Inflammatory macrophage (primary cell): Measurements from ENCODE around the gene ADAMTS19.

Experiments used
- DNase-seq, 2 donors: peaks; one replicate each; pipeline ENCODE4 v3.0.0-alpha.2; 2020 to 2022

Gene ADAMTS19

DNA sequence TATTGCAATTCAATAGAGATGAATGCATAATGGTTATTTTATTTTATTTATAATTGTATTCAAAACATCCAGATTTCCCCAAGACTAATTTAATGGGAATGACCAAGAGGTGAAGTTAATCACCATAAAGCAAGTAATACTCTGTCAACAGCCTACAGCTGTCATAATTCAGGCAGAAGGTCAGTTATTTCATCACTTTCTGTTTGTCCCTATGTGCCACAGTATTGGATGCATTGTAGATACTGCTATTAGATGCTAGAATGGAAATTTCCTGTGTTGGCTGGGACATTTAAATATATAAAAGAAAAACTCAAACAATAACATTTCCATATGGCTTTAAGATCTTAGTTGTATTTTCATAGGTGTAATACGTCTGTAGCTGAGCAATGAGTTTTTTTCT is 231.1 kb downstream of the ADAMTS19 start:
- DNase-seq: no peak

DNA sequence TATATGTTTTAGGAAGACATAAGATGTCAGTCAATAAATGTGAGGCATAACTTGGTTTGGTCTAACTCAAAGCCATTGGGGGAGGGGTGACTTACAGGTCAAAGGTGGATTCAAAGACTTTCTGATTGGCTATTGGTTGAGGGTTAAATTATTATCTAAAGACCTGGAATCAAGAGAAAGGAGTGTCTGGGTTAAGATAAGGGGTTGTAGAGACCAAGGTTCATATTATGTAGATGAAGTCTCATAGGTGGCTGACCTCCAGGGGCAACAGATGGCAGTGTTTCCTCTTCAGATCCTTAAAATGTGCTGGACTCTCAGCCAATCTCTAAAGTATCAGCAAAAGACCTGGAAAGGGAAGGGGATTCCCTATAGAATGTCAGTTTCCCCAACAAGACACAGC is 236.5 kb downstream of the ADAMTS19 start:
- no peak for DNase-seq

DNA sequence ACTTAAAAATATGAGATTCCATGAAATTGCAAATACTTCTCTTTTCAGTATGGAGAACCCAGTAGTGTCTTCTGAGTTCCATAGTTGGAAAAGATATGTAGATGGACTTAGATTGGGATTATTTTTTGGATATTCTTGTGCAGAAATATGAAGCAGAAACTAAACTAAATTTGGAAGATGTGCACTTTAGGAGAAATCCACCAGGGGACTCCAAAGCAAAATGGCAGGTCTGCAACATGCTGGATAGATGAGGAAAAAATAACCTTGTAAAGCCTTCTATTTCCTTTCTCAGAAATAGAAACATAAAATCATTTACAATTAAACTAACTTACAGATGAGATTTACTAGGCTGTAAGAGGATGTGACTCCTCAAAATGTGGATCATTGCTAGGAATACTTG is 238.6 kb downstream of the ADAMTS19 start:
- no peak for DNase-seq

DNA sequence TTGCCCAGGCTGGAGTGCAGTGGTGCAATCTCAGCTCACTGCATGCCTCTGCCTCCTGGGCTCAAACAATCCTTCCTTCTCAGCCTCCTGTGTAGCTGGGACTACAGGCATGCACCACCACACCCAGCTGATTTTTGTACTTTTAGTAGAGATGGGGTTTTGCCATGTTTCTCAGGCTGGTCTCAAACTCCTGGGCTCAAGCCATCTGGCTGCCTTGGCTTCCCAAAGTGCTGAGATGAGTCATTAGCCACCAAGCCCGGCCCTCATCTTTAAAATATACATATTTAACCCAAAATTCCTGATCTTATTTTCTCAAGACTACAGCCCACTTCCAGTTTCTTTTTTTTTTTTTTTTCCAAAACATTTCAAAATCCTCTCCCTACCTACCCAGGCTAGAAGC is 256.1 kb downstream of the ADAMTS19 start:
- no peak for DNase-seq

DNA sequence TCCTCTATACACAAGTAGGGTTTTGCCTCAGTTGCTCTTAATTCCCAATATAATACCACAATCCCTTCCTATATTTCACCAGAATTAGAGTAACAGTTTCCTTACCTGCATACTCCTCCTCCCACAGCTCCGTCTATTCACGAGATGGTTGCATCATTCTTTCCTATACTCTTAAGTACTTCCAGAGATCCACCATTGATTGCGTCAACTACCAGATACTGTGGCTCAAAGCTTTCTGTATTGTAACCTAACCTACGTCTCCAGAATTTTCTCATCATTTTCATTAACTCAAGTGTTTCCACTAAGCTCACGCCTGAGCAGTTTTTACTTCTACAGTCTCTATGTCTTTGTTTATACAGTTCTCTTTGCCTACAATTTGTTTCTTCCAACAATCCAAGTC is 256.6 kb downstream of the ADAMTS19 start:
- DNase-seq: no peak

DNA sequence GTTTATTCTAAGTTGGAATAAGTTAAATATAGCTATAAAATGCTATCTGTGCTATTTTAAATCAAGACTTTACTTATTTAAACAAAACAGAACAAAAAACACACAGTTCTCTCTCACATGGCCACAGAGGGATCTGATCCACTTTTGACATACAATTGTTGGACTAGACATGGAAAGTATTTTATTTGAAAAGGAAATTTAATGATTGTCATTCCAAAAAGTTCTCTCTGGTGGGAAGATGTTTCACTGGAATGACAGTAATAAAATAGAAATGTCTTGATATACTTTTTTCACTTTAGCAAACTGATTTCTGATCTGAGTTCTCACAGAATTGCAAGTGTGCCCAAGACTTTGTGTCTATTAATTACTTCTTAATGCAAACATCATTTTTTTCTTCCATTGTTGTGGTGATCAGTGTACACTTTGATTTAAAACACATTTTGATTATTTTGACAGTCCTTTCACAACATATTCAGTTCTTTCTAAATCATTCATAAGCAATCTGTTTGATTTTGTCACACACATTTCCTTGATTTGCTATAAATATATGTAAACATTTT is 257.7 kb downstream of the ADAMTS19 start:
- no peak for DNase-seq

DNA sequence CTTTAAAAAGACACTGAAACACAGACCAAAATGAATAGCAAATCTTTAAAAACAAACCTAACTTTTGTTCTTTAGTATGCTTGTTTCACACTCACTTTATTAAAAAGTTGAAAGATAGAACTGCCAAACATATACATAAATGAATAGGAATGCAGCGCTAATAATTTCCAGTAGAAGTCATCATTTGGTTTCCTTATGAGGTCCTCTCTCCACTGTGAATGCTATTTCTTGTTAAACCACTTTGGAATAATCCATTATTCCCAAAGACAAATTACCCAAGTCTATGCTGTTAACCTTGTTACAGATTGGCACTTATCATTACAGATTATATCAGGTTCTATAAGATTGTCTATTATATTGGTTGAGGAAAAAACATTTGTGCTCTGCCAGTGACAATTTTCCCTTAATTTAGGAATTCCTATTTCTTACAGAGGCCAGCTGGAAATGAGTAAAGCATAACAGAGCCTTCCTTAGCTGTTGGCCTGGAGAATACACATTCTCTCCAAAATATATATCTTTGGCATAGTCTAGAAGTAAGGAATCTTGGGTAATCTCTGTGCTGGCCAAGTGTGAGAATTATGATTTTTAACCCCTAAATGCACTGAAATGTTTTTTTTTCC is 258.5 kb downstream of the ADAMTS19 start:
- no peak for DNase-seq

DNA sequence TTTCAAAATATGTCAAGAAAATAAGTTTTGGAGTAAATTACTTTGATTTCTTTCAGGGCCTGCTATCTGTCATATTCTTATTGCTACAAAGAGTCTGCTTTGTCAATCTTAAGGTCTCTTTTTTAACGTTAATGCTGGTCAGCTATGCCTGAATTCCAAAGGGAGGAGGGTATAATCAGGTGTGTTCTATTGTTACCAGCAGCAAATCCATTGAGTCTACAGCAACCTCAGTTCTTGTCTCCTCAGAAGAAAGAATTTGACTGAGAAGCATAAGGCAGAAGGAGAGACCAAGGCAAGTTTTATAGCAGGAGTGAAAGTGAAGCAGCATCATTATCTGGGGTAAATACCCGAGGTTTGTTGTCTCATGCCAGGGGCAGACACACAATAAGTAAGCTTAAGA is 264.1 kb downstream of the ADAMTS19 start:
- no peak for DNase-seq

DNA sequence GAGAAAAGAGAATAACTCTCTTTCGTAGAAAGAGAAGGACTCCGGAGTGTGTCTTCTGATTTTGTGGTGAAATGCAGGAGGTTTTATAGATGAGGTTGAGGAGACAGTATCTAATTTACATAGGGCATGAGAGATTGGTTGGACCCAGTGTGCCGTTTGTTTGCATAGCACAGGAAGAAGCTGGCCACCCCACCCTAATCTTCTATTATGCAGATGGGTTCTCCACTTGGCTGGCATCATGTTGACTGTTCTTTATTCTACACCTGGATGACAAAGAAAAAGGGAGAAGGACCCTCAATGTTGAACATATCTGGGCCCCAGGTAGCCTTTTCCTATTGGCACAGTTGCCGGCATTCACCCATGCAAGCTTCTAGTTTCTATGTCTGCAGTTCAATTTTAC is 264.5 kb downstream of the ADAMTS19 start:
- no peak for DNase-seq

DNA sequence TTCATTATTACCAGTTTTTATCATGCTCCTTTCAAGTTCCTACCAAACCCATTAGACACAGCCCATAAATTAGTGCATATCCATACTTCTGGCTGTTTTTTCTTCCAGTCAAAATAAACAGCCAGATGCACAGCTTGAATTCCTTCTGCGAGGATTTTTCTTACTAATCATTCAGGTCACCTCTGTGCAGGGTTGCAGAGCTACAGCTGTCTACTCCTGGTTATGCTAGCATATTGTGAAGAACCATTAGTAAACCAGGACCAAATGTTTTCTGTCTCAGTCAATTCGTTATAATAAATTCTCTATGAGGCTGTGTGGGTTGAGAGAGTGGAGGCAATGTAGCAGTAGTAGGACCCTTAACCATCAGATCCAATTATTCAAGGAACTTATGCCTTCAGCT is 279.7 kb downstream of the ADAMTS19 start:
- DNase-seq: no peak

DNA sequence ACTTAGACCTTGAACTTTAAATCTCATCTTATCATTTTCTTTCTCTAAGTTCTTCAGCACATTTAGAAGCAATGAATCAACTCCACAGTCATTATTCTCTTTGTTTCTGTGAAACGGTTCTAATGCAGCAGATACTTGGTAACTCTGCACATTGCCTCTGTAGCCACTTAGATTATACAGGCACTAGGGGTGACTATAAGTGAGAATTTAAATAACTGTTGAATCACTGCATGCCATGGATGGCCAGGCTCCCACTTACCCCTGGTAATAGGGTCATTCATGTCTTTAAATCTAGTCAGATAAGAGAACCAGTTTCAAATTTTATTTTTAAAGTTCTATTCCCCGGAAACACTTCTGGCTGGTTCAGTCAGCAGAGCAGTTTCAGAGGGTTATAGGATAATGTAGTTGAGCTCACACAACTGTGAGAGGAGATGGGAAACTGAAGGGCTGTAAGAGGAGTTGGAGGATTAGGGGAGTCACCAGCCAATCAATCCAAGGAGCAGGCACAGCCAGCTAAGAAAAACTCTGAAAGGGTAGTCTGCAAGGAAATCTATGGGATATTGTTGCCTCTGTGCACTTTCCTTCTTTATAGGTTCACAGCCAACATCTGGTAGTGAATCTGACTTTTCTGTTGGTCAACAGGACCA is 283.6 kb downstream of the ADAMTS19 start:
- DNase-seq: no peak

DNA sequence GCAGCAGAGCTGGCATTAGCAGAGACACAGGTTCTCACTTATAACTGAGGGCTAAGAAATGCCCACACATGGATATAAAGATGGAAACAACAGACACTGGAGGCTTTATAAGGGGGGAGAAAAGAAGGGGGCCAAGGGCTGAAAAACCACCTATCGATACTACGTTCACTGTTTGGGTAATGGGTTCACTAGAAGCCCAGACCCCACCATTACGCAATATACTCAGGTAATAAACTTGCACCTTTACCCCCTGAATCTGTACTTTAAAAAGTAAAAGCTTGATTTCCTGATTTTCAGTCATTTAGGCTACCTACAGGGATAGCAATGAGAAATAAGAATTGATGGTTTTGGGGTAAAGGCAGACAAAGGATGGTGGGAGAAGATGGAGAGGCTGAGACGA is 285.9 kb downstream of the ADAMTS19 start:
- no peak for DNase-seq

DNA sequence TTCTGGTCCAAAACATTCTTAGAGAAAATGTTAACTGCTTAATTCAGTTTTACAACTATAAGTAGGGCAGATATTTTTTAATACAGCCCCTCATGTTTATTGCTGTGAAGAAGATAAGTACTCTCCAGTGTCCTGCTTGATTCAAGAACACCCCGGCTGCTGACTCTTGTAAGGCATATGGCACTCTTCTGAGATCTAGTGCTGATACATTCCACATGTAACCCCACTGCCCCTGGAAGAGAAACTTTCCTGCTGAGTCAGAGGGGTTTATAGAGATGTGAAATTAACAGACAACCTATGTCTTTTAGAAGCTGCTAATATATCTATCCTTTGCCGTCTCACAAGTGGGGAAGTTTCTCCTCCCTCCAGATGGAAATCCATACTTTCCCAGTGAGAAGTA is 286.8 kb downstream of the ADAMTS19 start:
- no peak for DNase-seq

DNA sequence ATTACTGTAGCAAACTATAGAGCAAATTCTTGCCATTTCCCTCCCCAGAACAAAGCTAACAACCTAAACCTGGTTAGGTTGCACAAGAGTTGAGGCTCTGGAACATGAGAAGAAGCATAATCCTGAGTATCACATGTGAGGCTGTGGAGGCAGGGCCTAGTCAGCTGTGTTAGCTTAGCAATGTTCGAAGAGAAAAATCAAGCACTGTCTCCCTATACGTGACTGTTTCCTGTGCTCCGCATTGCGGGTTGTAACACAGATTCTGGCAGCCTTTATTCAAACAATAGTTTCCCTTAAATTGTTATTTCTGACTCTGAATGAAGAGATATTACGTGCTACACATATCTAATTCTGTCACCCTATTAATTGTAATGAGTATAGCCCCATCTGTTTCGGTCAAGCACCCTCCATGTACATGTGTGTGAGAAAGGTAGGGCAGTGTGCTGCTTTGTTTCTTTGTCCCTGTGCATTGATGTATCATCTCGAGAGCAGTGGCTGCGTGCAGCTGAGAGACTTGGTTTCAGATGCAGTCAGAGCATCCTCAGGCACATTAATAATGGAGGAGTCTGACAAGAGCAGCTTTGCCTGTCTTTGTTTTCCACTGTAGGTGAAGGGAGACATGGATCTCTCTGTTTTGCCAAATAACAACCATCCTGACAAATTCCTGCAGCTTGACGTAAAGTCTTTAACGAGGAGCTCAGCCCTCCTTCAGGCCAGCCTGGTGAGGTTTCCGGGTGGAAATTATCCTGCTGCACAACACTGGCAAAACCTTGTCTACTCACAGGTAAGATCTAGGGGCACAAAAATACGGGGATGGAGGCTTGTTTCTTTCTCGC is 287.7 kb downstream of the ADAMTS19 start, which contains the start of gene MINAR2:
TSS of gene MINAR2 (plus strand) at position 523 of the 836 bp plus-strand sequence. CDS start at position 620, 97 bp downstream.
- no peak for DNase-seq

DNA sequence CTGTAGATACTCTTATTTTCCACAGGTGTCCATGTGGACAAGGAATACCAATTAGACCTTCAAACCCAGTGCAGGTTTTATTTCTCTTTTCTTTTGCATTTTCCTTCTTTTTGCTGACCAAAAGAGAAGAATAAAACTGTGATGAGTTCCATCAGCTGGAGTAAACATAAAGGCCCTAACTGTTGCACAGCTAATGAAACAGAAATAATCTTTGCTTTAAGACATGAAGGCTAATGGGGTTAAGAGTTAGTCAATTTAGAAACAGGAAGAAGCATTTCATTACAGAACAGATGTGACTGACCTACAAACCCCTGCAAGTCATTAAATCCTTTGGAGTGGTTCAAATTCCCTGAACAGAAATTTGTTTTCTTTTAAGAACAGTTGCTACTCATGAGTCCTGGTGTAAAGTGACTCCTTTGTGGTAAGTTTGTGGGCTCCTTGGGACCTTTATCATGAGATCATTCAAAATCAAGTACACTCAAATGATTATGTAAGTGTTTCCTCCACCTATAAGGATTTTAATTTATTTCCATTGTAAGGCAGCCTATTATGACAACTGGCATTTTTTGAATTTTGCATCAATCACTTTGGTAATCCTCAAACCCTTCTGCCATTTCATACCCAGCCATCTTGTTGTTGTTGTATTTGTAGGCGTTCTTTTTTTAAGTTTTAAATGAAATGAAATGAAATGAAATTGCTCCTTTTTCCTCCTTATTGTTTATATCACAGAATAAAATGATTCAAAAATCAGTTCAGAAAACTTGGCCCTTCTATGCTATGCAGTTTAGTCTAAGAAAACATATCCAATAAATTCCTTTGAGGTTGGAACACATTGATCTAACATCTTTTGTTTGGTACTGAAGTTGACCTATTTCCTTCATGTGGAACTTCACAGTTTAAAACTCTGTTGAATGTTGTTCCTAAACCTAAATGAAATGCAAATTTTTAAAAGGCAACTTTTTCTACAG is 289.1 kb downstream of the ADAMTS19 start:
- DNase-seq: no peak

DNA sequence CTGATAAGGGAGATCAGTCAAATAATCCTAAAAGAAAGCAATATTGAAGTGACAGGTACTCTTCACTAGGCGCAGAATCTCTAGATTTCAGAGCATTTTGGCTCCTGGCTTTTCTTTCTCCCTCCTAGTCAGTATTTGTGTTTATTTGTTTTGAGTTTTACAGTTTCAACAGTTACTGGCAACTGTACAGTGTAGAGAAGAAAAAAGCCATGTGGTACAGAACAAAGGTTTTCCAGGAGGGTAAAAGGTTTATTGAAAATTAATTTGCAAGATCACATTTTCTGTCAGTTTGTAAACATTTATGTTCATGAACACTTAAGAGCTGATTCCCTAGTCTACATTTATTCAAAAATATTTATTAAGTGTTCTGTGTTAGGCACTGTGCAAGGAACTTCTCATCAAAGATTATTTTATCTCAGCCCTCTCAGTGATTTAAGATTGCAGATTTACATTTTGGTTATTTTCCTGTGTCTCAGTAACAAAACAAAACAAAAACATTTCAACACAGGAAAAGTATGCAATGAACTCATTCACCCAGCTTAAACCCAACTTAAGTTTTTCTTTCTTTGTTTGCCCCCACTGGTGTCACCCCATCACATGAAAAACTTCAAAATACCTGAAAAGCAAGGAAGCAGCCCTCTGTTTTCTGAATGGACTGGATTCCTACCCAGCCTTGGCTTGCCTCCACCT is 300.7 kb downstream of the ADAMTS19 start:
- no peak for DNase-seq

DNA sequence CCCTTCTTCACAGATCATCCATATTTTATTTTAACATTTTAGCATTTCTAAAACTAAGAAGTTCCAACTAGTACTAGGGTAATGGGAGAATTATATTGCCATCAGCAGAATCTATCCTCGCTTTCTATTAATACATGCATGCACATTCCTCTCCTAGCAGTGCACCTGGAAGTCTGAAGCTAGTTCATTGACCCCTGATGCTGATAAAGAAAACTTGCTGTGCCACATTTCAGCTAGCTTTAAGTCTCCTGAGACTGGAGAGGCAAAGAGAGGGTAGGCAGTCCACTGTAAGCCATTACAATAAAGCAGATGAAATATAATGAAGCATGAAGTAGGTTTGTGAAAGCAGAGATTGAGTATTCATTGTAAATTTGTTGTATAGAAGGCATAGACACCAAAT is 303.6 kb downstream of the ADAMTS19 start:
- no peak for DNase-seq

DNA sequence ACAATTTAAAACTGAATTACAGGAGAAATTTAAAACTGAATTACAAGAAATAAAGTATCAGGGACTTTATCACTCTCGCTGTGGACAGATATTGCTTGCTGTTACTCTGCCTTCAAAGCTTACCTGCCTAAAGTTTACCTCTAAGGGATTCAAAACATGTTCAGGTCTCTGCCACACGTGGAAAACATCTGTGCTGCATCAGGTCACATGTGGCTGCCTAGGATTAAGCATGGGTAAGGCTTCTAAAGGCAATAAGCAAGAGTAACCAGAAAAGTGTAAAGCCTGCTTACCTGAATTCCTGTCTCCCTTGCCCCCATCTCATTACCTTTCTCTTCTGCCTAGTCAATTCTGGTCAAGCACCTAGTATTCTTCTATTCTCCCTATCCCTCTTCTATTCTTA is 306.7 kb downstream of the ADAMTS19 start:
- no peak for DNase-seq

DNA sequence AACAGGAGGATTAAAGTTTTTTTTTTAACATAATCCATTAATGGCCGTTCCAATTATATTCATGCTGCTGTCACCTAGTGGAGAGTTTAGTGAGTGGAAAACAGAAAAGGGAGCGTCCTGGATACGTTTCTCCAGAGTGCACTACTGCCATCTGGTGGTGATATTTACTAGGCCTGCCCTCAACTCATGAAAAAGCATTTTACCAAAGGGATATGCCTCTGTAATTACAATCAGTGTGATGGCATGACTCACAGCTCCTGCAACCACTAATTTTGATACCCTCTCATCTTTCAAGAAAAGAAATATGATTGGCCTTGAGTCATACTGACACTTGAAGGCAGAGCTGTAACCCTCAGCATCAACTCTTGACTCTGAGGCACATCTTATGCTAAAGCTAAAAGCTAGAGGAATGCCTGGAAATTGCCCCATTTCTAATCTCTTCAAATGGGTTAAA is 307.9 kb downstream of the ADAMTS19 start:
- DNase-seq: peak; percentile 83

DNA sequence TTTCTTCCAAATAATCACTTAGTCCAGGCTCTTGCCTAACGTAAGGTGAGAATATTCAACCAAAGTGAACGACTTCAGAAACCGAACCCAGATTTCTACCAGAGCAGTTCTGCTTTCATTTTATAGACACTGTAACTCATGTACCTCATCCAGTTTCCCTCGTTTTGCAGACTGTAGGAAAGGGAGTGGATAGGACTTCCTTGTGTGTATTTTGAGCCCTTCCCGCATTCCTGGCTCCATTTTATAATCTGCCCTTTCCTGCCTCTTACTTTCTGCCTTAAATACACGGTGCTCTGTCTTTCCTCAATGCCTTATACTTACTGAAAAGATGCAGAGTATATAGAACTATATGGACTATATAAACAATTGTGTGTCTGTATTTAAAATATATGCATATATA is 308.6 kb downstream of the ADAMTS19 start:
- no peak for DNase-seq

DNA sequence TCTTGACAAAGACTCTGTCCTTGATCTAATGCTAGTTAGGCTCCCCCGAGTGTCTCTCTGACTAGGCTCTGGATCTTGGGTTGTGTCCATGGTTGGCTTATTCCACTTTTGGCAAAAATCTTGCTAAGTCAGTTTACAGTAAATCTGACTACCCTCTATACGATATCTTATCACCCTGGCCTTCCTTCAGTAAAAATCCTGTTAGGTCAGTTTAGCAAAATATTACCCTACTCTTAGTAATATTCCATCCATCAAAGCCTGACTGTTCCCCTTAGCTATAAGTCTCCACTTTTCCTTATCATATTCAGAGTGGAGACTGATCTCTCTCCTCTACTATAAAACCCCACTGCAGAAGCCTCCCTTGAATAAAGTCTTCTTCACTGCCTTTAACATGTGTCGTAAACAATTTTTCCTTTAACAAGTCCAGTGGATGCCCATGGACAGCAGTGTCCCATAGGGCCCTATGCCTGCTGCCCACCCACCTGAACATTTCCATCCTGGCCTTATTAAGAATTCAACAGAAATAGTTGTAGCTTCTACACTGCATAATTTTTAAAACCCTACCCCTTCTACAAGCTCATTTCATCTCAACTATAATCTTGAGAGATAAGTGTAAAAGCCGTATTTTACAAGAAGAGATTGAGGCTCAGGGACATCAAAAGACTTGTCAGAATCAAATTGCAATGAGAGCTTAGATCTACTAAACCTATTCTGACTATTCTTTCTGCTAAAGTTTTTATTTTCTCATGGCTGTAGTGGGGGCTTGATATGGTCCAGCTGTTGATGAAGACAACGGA is 310.1 kb downstream of the ADAMTS19 start:
- DNase-seq: no peak
